HepG2 (cell line): ENCODE results near the gene SRCAP. TPM values are rescaled to one million over a fixed set of nuclear protein-coding genes. Genes with fewer than 3 reads are reported as not detected.
A peak's percentile ranks its signal among the peaks of the same experiment; 100 is the strongest.

Source experiments
- BORCS8-MEF2B ChIP-seq: sonication (generic); formaldehyde crosslinking; IDR thresholded peaks from 2 replicates; pipeline ENCODE4 v1.8.0; 2022; ENCODE audit warnings: mild to moderate bottlenecking, missing genetic modification reagents
- CBX2 ChIP-seq, 2 experiments: fragments of 200-600 bp in 1 of 2; sonication (generic); formaldehyde crosslinking in 1 of 2; IDR thresholded peaks; 2 replicates each; pipeline versions ENCODE4 v1.7.0 to v1.8.1; 2018 to 2022; ENCODE audit warnings: low read depth in 2 of 2, low read length in 1 of 2, mild to moderate bottlenecking in 1 of 2, missing genetic modification reagents in 1 of 2
- CSRNP1 ChIP-seq: sonication (generic); formaldehyde crosslinking; IDR thresholded peaks from 2 replicates; pipeline ENCODE4 v1.8.1; 2023; ENCODE audit warnings: mild to moderate bottlenecking, missing genetic modification reagents
- GATAD1 ChIP-seq: IDR thresholded peaks from 2 replicates; pipeline ENCODE4 v1.6.1; 2016; ENCODE audit warnings: missing genetic modification reagents, missing compliant biosample characterization
- HINFP ChIP-seq: sonication (generic); formaldehyde crosslinking; IDR thresholded peaks from 2 replicates; pipeline ENCODE4 v1.4.0; 2020; ENCODE audit warnings: low read depth, mild to moderate bottlenecking, missing genetic modification reagents
- KLF11 ChIP-seq: IDR thresholded peaks from 2 replicates; pipeline ENCODE4 v1.6.1; 2016; ENCODE audit warnings: missing compliant biosample characterization
- SIN3A ChIP-seq: IDR thresholded peaks from 2 replicates; pipeline ENCODE4 v1.6.1; 2011; ENCODE audit warnings: low read depth, mild to moderate bottlenecking, control low read depth, low read length, borderline replicate concordance
- ZBTB20 ChIP-seq: sonication (generic); formaldehyde crosslinking; IDR thresholded peaks from 2 replicates; pipeline ENCODE4 v1.8.1; 2023; ENCODE audit warnings: missing genetic modification reagents, low read depth, mild to moderate bottlenecking, borderline replicate concordance
- ZC3H13 ChIP-seq: sonication (generic); formaldehyde crosslinking; IDR thresholded peaks from 2 replicates; pipeline ENCODE4 v1.8.1; 2023; ENCODE audit warnings: mild to moderate bottlenecking, missing genetic modification reagents, moderate library complexity
- ZIK1 ChIP-seq: sonication (generic); formaldehyde crosslinking; IDR thresholded peaks from 2 replicates; pipeline ENCODE4 v1.5.0; 2020; ENCODE audit warnings: mild to moderate bottlenecking, low read depth, missing genetic modification reagents, borderline replicate concordance
- ZNF10 ChIP-seq: sonication (generic); formaldehyde crosslinking; IDR thresholded peaks from 2 replicates; pipeline ENCODE4 v1.4.0; 2020; ENCODE audit warnings: mild to moderate bottlenecking, low read depth, missing genetic modification reagents, borderline replicate concordance
- ZNF251 ChIP-seq: sonication (generic); formaldehyde crosslinking; IDR thresholded peaks from 2 replicates; pipeline ENCODE4 v1.9.0; 2021; ENCODE audit warnings: mild to moderate bottlenecking, missing genetic modification reagents
- ZNF383 ChIP-seq: sonication (generic); formaldehyde crosslinking; IDR thresholded peaks from 2 replicates; pipeline ENCODE4 v1.4.0; 2020; ENCODE audit warnings: missing genetic modification reagents, mild to moderate bottlenecking, borderline replicate concordance
- ZNF547 ChIP-seq: sonication (generic); formaldehyde crosslinking; IDR thresholded peaks from 2 replicates; pipeline ENCODE4 v1.5.1; 2020; ENCODE audit warnings: mild to moderate bottlenecking, missing genetic modification reagents
- ZNF83 ChIP-seq: sonication (generic); formaldehyde crosslinking; IDR thresholded peaks from 2 replicates; pipeline ENCODE4 v1.4.0; 2020; ENCODE audit warnings: missing genetic modification reagents, mild to moderate bottlenecking, borderline replicate concordance
- ZNF841 ChIP-seq: sonication (generic); formaldehyde crosslinking; IDR thresholded peaks from 2 replicates; pipeline ENCODE4 v1.8.1; 2023; ENCODE audit warnings: missing genetic modification reagents, borderline replicate concordance
- polyA plus RNA-seq, 8 experiments: library from polyadenylated mRNA; depleted of rRNA in 3 of 8; stranded (reverse) in 7 of 8; unstranded in 1 of 8; fragments of >200 nt; fragmentation: Illumina TruSeq in 4 of 8; extraction: Trizol in 4 of 8; gene quantifications; 2 replicates each; pipeline versions ENCODE4 v1.2.1 to v1.2.3, GENCODE V29; 2011 to 2016; ENCODE audit warnings: low read depth in 4 of 8, missing spikeins in 1 of 8, mixed read lengths in 1 of 8; ENCODE audit not compliant: insufficient read depth in 1 of 8
- total RNA-seq, 5 experiments: library from RNA; depleted of rRNA; stranded (reverse); fragments of >200 nt; fragmentation: Illumina TruSeq; extraction: Trizol; gene quantifications; 2 replicates each; pipeline ENCODE4 v1.2.3, GENCODE V29; 2016; ENCODE audit warnings: low read depth in 1 of 5
- TF ChIP-seq, protein P1 (sequence below): sonication (generic); formaldehyde crosslinking; IDR thresholded peaks from 2 replicates; pipeline ENCODE4 v1.4.0; 2020; ENCODE audit warnings: missing genetic modification reagents, borderline replicate concordance
- TF ChIP-seq, protein P2 (sequence below): sonication (generic); formaldehyde crosslinking; IDR thresholded peaks from 2 replicates; pipeline ENCODE4 v1.4.0; 2020; ENCODE audit warnings: missing genetic modification reagents

SRCAP gene
- total and polyA plus RNA-seq, 2 of the 13 experiments (the other 11 are each of a cell fraction or from before 2014, with no cell fraction given) = 4.9 to 9.0 TPM

GRCh38 chr16:30697264-30698138 lies 1.5 kb upstream of the SRCAP start (continued):
- TF ChIP-seq, protein P1, sequence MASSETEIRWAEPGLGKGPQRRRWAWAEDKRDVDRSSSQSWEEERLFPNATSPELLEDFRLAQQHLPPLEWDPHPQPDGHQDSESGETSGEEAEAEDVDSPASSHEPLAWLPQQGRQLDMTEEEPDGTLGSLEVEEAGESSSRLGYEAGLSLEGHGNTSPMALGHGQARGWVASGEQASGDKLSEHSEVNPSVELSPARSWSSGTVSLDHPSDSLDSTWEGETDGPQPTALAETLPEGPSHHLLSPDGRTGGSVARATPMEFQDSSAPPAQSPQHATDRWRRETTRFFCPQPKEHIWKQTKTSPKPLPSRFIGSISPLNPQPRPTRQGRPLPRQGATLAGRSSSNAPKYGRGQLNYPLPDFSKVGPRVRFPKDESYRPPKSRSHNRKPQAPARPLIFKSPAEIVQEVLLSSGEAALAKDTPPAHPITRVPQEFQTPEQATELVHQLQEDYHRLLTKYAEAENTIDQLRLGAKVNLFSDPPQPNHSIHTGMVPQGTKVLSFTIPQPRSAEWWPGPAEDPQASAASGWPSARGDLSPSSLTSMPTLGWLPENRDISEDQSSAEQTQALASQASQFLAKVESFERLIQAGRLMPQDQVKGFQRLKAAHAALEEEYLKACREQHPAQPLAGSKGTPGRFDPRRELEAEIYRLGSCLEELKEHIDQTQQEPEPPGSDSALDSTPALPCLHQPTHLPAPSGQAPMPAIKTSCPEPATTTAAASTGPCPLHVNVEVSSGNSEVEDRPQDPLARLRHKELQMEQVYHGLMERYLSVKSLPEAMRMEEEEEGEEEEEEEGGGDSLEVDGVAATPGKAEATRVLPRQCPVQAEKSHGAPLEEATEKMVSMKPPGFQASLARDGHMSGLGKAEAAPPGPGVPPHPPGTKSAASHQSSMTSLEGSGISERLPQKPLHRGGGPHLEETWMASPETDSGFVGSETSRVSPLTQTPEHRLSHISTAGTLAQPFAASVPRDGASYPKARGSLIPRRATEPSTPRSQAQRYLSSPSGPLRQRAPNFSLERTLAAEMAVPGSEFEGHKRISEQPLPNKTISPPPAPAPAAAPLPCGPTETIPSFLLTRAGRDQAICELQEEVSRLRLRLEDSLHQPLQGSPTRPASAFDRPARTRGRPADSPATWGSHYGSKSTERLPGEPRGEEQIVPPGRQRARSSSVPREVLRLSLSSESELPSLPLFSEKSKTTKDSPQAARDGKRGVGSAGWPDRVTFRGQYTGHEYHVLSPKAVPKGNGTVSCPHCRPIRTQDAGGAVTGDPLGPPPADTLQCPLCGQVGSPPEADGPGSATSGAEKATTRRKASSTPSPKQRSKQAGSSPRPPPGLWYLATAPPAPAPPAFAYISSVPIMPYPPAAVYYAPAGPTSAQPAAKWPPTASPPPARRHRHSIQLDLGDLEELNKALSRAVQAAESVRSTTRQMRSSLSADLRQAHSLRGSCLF (CRISPR knock-in tag) = 0 out of 2 replicates have a peak, but pooled peaks have one; percentile 56
- TF ChIP-seq ZNF383 (CRISPR knock-in tag) (no peak), ZNF10 (no peak), ZNF841 (CRISPR knock-in tag) (no peak), SIN3A (peak; percentile 22; the same call in 1 of the 2 replicates), ZC3H13 (no peak), HINFP (CRISPR knock-in tag) (no peak), CBX2 (IDR thresholded peaks at IDR 0.05; ENCODE audit: low read depth, low read length) (no peak), CBX2 (CRISPR knock-in tag; IDR thresholded peaks at IDR 0.05; ENCODE audit: low read depth) (no peak), ZIK1 (CRISPR knock-in tag) (no peak), ZBTB20 (no peak), BORCS8-MEF2B (CRISPR knock-in tag) (no peak), GATAD1 (CRISPR knock-in tag) (no peak), KLF11 (CRISPR knock-in tag) (no peak), CSRNP1 (no peak), ZNF83 (CRISPR knock-in tag) (no peak), ZNF251 (CRISPR knock-in tag) (peak; percentile 85; the same call in 1 of the 2 replicates), ZNF547 (CRISPR knock-in tag) (no peak)
- TF ChIP-seq, protein P2, sequence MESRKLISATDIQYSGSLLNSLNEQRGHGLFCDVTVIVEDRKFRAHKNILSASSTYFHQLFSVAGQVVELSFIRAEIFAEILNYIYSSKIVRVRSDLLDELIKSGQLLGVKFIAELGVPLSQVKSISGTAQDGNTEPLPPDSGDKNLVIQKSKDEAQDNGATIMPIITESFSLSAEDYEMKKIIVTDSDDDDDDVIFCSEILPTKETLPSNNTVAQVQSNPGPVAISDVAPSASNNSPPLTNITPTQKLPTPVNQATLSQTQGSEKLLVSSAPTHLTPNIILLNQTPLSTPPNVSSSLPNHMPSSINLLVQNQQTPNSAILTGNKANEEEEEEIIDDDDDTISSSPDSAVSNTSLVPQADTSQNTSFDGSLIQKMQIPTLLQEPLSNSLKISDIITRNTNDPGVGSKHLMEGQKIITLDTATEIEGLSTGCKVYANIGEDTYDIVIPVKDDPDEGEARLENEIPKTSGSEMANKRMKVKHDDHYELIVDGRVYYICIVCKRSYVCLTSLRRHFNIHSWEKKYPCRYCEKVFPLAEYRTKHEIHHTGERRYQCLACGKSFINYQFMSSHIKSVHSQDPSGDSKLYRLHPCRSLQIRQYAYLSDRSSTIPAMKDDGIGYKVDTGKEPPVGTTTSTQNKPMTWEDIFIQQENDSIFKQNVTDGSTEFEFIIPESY = no peak
